Coronary artery (tissue), 2 donors: ENCODE results near the gene DOCK1.
"Not testable (repeated sequence)": the region's sequence is repeated elsewhere in the genome, so short reads cannot be mapped to it uniquely, and the experiment has no call there.

ENCODE experiments used
- DNase-seq: peaks from one replicate; pipeline ENCODE4 v3.0.0-alpha.2; 2017; ENCODE audit warnings: low spot score
- H3K27ac ChIP-seq, 2 donors: fragments of 200-600 bp; sonication (generic); one replicate each; pipeline ENCODE4 v1.5.1; 2016 to 2019
- H3K4me3 ChIP-seq: fragments of 200-600 bp; sonication (generic); 2 replicates; pipeline ENCODE4 v1.5.1; 2016; ENCODE audit warnings: mild to moderate bottlenecking, moderate library complexity
- CTCF ChIP-seq: fragments of 200-600 bp; sonication (generic); IDR thresholded peaks from one replicate; pipeline ENCODE4 v1.5.1; 2019; ENCODE audit warnings: antibody characterized with exemption

DOCK1 gene

GRCh38 chr10:127303105-127303504, 397.9 kb downstream of the DOCK1 start:
- no peak for DNase-seq
- TF ChIP-seq CTCF = no peak
- Histone ChIP-seq H3K27ac (no peak overlapping the region), H3K4me3 (no peak overlapping the region)

GRCh38 chr10:127303746-127304145, 398.5 kb downstream of the DOCK1 start:
- TF ChIP-seq CTCF = no peak
- Histone ChIP-seq H3K4me3 (no peak overlapping the region), H3K27ac (no peak overlapping the region)
- peak; percentile 47 for DNase-seq

GRCh38 chr10:127306479-127306878, 401.3 kb downstream of the DOCK1 start:
- no peak for DNase-seq

GRCh38 chr10:127307338-127307737, 402.1 kb downstream of the DOCK1 start:
- Histone ChIP-seq H3K27ac (no peak overlapping the region), H3K4me3 (no peak overlapping the region)
- DNase-seq = no peak
- TF ChIP-seq CTCF = no peak

More at GRCh38 chr10:127306479-127306878, 401.3 kb downstream of the DOCK1 start:
- no peak overlapping the region for H3K27ac ChIP-seq
- H3K4me3 ChIP-seq = no peak overlapping the region
- no peak for TF ChIP-seq CTCF

GRCh38 chr10:127308031-127308430, 402.8 kb downstream of the DOCK1 start:
- no peak overlapping the region for H3K27ac ChIP-seq
- no peak for TF ChIP-seq CTCF
- no peak overlapping the region for H3K4me3 ChIP-seq
- no peak for DNase-seq

- H3K27ac ChIP-seq, H3K4me3 ChIP-seq, DNase-seq: not testable (repeated sequence)
Measured at GRCh38 chr10:127309619-127310018, 404.4 kb downstream of the DOCK1 start.

- Histone ChIP-seq H3K4me3 (no peak overlapping the region), H3K27ac (no peak overlapping the region)
- DNase-seq = no peak
- no peak for TF ChIP-seq CTCF
Measured at GRCh38 chr10:127310430-127310829, 405.2 kb downstream of the DOCK1 start.

GRCh38 chr10:127310923-127311322, 405.7 kb downstream of the DOCK1 start:
- no peak overlapping the region for H3K4me3 ChIP-seq
- peak; percentile 14 for DNase-seq
- no peak overlapping the region for H3K27ac ChIP-seq
- TF ChIP-seq CTCF = no peak
